ENCODE measurements around the gene ASNS.
"Not testable (repeated sequence)": the region's sequence is repeated elsewhere in the genome, so short reads cannot be mapped to it uniquely, and the experiment has no call there.

Gene ASNS, protein sequence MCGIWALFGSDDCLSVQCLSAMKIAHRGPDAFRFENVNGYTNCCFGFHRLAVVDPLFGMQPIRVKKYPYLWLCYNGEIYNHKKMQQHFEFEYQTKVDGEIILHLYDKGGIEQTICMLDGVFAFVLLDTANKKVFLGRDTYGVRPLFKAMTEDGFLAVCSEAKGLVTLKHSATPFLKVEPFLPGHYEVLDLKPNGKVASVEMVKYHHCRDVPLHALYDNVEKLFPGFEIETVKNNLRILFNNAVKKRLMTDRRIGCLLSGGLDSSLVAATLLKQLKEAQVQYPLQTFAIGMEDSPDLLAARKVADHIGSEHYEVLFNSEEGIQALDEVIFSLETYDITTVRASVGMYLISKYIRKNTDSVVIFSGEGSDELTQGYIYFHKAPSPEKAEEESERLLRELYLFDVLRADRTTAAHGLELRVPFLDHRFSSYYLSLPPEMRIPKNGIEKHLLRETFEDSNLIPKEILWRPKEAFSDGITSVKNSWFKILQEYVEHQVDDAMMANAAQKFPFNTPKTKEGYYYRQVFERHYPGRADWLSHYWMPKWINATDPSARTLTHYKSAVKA

DNA sequence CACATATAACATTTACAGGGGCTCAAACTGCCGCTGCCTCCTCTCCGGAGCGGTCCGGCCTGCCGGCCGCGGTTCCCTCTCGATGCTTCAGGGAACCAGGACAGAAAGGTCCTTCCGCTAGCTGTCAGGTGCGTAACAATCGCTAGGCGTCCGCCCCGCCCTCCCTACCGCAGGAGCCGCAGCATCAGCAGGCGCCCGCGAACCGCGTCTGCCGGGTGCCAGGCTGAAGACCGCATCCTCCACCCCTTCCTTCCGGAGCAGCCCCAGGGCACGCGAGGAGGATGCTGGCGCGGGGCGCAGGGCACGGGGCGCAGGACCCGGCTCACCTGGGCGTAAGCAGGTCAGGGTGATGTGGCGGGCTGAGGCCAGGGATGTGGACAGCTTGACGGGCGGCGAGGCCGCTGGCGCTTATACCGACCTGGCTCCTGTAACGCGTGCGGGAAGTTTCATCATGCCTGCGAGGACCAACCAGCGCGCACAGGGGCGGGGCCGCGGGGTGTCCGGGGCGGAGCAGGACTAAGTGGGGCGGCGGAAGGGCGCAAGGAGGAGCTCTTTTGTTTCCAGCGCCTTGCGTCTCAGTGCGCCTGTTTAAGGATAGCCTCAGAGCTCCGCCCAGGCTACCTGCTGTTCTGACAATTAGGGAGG lies at the start of gene ASNS:
Gene ASNS, minus strand, starts transcription at position 384 of the 645 bp plus-strand sequence. CDS start 3,252 bp downstream, outside the sequence.
- peak; percentile 93 for DNase-seq

DNA sequence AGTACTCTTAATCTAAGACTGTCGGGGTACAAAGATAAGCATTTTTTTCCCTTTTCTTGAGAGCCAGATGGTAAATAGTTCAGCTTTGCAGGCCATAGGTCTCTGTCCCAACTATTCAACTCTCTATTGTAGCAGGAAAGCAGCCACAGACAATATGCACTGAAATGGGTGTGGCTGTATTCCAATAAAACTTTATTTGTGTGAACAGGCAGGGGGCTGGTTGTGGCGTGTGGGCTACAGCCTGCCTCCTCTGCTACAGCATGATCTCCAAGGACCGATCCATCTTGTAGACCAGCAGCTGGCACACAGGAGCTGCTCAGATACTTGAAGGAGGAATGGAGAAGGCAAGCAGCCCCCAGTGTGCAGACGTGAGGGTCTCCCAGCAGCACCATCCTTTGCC lies 49.0 kb upstream of the ASNS start:
- DNase-seq: not testable (repeated sequence)

DNA sequence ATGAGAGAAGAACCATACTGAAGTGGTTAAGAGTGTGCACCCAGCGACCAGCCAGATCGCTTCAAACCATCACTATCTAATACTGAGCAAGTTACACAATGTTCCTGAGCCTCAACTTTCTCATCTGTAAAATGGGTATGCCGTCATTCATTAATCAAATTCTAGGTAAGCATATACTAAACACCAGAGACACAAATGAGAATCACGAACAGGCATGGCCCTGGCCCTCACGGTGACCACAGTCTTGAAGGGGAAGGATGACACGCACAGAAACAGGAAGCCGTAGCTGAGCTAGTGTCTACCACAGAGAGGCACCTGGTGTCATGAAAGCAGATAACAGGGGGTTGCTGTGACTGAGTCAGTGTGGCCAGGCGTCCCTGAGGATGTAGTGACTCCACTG lies 43.1 kb upstream of the ASNS start:
- not testable (repeated sequence) for DNase-seq

DNA sequence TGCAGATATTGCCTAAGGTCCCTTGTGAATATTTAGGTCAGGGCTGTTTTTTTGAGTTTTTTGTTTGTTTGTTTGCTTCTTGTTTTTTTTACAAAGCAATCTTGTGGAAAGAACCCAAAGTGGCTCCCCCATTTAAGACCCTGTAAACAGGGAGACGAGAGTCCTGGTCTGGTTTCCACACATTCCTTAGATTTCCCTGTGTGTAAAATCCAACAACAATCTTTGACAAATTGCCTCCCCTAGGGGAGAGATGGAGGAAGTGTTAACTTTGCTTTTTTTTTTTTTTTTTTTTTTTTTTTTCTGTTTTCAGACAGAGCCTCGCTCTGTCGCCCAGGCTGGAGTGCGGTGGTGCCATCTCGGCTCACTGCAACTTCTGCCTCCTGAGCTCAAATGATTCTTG lies 40.1 kb upstream of the ASNS start:
- DNase-seq: not testable (repeated sequence)

DNA sequence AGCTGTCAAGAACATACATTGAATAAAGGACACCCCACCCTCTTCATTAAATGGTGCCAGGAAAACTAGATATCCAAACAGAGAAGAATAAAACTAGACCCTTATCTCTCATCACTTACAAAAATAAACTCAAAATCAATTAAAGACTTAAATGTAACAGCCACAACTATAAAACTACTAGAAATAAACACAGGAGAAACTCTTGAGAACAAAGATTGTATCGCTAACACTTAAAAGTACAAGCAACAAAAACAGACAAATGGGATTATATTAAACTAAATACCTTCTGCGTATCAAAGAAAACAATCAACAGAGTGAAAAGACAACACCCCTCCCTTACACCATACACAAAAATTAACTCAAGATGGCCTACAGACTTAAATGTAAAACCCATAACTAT lies 24.7 kb upstream of the ASNS start:
- DNase-seq: not testable (repeated sequence)

DNA sequence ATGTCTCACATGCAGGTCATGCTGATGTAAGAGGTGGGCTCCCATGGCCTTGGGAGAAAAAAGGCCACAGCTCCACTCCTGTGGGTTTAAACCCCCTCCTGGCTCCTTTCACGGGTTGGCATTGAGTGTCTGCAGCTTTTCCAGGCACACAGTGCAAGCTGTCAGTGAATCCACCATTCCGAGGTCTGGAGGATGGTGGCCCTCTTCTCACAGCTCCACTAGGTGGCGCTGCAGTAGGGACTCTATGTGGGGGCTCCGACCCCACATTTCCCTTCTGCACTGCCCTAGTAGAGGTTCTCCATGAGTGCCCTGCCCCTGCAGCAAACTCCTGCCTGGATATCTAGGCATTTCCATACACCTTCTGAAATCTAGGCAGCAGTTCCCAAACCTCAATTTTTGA lies 19.5 kb upstream of the ASNS start:
- not testable (repeated sequence) for DNase-seq

DNA sequence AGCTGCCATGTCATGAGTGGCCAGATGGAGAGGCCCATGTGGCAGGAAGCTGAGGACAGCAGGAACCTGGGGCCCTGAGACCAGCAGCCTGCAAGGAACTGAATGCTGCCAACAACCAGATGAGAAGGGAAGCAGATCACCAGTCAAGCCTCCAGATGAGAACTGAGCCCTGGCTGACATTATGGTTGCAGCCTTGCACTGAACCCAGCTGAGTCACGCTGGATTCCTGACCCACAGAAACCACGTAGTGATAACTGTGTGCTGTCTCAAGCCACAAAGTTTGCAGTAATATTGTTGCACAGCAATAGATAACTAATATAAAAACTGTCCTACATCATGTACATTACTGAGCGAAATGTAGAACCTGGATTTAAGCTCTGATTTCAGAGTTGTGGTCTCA lies 7.3 kb upstream of the ASNS start:
- DNase-seq: not testable (repeated sequence)

DNA sequence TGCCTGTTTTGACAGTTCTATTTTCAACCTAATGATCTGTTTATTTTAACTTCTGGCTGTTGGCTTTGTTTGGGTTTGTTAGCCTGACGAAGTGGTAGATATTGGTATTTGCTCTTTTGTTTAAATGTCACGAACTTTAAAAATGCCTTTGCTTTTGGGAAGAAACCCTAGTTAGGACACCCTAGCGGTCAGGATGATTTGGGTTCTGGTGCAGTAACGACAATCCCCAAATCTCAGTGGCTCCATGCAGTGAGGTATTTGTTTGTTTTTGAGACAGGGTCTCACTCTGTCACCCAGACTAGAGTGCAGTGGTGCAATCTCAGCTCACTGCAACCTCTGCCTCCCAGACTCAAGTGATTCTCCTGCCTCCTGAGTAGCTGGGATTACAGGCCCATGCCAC lies 2.7 kb upstream of the ASNS start:
- DNase-seq: not testable (repeated sequence)

DNA sequence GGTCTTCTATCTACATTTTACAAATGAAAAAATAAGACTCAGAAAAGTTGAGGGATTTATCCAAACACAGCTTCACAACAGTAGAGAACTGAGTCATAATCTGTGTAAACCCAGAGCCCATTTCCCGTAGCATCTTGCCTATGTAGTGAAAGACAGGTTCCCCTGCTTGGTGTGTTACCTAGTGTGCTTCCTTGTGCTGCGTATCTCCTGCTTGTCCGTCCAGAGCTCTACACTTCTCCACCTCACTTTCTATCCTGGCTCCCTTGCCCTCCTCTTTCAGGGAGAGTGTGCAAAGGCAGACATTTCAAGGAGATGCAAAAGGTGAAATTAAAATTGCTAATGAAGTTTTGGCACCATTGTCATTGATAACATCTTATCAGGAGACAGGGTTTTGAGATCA lies 1.4 kb upstream of the ASNS start:
- DNase-seq: no peak

DNA sequence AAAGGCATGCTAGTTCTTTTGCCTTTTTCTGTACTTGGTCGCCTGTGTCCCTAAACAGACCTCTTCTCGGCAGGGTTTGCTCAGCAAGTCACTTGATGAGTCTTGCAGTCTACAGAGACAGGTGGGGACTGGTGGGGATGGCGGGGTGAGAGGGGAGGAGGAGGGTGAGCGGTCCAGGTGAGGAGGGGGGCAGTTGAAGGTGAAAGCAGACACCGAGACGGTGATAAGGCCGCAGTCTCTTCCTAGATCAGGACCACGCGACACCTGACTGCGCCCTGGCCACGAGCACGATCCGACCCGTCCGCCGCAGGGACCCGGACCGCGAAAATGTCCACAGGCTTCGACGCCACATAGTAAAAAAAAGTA lies 566 bp downstream of the ASNS start:
- DNase-seq: no peak

DNA sequence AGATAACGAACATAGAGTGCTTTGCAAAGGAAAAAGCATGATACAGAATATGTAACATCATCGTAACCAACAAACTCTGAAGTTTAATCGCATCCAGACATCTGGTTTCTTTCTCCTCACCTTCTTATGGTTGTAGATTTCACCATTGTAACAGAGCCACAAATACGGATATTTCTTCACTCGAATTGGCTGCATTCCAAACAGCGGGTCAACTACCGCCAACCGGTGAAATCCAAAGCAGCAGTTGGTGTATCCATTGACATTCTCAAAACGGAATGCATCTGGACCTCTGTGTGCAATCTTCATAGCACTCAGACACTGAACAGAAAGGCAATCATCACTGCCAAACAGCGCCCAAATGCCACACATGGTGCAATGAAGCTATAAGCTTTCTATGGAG lies 3.4 kb downstream of the ASNS start:
- DNase-seq: peak; percentile 58

DNA sequence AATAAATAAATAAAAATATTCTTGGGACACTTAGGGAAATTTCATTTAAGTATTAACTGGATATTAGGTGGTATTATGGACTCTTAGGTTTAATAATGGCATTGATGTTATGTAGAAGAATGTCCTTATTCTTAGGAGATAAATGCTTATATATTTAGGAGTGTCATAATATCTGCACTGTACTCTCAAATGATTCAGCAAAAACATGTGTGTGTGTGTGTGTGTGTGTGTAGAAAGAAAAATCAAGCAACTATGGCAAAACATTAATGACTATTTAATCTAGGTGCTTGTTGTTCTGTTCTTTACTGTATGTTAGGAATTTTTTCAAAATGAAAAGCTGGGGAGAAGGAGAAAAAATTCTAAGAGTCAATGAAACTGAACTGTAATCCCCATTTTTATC lies 3.9 kb downstream of the ASNS start:
- DNase-seq: no peak

DNA sequence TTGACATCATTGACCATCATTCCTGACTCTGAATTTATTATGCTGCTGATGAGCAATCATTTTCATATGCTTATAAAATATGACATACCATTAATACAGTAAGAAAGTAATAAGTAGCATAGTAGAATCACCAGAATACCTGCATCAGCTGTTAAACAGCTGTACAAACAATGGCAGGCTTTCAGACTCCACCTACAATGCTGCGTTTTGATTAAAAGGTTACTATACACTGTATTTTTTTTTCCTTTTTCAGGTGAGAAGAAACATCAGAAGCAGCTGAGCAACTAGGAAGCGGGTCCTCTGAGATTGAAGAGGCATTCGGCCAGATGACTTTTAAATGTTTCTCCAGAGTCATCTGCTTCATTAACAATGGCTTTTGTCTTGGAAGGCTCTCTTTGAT lies 7.1 kb downstream of the ASNS start:
- no peak for DNase-seq

DNA sequence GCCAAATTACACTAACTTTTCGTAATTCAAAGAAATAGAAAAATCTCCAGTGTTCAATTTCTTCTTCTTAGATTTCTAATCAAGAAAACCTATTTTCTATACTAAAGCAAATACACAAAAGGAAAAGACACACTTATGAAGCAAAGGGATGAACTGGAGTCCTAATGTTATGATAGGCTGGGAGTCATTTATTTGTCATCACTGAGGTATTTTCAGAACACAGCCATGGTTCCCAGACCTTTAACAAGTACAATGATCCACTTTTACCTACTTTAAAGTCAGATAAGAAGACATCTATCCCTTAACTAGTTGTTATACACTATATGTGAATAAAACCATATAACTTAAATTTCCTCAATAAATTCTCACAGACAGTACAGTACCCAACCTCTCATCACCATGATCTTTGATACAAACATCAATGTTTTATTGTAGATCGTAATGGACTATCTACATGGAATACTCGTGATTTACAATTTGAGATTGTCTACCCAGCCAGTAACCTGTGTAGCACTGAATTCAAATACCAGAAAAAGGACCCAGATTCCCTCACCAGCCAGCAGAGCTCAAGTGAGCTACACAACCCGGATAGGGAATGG lies 12.5 kb downstream of the ASNS start:
- DNase-seq: no peak

DNA sequence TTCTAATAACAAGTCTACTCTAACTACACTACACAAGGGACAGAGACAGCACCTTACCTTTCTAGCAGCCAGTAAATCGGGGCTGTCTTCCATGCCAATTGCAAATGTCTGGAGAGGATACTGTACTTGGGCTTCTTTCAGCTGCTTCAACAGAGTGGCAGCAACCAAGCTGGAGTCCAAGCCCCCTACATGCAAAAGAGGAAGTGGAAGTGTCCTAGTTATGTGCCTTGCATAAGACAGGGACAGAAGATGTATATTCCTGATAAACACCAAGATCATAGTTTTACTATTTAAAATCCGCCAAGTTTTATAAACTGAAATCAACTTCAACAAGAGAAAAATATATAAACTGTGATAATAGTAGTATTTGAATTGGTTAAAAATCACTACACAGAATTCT lies 14.0 kb downstream of the ASNS start:
- DNase-seq: no peak

DNA sequence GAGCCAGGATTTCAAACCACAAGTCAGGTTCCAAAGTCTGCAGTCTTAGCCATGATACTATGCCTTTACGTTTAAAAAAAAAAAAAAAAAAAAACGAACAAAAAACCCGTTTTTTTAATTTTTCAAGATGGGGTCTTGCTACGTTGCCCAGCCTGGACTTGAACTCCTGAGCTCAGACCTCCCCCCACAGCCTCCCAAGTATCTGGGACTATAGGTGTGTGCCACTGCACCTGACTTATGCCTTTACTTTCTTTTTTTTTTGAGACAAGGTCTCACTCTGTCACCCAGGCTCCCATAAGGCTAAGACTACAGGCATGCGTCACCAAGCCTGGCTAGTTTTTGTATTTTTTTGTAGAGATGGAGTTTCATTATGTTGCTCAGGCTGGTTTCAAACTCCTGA lies 14.7 kb downstream of the ASNS start:
- DNase-seq: no peak

DNA sequence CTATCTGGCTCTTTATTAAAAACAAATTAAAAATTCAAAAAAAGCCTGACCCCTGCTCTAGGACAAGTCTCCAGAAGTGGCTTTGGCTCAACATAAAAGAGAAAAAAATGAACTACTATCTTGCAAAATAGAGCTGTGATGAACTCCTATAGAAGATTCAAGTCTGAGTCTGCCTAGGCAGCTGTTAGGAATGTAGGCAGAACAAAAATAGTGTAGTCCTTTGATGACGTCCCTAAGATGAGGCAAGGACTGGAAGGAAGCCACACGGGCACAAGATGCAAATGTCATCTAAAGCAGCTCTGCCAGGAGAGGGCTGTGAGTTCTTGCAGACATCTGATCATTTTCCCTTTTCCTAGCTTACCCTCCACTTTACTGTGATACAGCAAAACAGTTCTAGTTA lies 20.5 kb downstream of the ASNS start:
- peak; percentile 4 for DNase-seq

DNA sequence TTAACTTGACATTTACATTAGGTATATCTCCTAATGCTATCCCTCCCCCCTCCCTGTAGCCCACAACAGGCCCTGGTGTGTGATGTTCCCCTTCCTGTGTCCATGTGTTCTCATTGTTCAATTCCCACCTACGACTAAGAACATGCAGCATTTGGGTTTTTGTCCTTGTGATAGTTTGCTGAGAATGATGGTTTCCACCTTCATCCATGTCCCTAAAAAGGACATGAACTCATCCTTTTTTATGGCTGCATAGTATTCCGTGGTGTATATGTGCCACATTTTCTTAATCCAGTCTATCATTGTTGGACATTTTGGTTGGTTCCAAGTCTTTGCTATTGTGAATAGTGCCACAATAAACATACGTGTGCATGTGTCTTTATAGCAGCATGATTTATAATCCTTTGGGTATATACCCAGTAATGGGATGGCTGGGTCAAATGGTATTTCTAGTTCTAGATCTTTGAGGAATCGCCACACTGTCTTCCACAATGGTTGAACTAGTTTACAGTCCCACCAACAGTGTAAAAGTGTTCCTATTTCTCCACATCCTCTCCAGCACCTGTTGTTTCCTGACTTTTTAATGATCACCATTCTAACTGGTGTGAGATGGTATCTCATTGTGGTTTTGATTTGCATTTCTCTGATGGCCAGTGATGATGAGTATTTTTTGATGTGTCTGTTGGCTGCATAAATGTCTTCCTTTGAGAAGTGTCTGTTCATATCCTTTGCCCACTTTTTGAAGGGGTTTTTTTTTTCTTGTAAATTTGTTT lies 21.8 kb downstream of the ASNS start:
- not testable (repeated sequence) for DNase-seq

DNA sequence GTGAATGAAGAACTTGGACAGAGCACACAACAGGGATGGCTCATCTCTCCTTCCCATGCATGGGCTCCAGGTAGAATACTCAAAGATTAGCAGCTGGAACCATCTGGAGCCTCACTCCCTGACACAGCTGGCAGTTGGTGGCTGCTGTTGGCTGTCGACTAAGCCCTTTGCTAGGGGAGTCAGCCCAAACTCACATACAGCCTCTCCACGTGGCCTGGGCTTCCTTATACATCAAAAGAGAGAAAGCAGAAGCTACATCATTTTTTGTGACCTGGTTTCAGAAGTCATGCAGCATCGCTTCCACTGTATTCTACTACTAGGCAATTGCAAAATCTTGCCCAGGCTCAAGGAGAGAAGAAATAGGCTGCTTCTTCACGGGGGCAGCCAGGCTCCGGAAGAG lies 24.4 kb downstream of the ASNS start:
- no peak for DNase-seq

DNA sequence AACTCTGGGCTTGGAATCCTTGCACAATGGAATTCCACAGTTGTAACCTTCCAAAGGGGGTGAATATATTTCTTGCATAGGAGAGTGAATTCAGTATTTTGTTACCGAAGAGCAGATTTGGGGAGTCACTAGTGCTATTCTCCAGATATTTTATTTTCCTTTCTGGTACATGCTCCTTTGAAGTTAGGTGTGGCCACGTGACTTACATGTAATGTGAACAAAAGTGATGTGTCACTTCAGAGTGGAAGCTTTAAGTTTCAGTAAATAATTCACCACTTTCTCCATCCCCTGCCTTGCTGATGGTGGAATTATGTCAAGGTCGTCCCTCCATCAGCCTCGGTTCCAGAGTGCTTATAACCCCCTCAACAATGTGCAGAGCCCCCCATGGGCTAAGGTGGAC lies 25.3 kb downstream of the ASNS start:
- DNase-seq: no peak

DNA sequence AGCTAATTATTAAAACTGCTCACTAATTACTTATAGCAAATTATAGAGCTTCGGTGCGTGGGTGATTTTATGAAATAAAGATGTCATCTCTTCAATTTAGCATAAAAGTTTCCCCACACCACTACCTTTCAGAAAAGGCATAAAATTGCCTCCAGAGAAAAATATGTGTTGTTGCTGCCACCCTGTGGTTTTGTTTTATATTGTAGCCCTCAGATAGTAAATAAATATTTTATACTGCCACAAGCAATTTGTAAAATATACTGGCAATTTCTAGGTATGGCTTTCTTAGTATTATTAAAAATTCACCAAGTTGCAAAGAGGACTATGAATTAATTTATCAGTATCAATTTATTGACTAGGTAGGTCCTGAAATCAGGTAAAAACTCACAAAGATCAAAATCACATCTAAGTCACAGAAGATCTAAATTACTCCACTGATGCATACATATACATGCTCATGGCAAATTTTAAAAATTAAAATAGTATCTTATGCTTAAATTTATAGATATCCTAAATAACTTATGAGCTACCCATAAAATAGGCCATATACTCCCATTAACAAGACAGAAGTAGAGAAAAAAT lies 26.5 kb downstream of the ASNS start:
- DNase-seq: no peak

DNA sequence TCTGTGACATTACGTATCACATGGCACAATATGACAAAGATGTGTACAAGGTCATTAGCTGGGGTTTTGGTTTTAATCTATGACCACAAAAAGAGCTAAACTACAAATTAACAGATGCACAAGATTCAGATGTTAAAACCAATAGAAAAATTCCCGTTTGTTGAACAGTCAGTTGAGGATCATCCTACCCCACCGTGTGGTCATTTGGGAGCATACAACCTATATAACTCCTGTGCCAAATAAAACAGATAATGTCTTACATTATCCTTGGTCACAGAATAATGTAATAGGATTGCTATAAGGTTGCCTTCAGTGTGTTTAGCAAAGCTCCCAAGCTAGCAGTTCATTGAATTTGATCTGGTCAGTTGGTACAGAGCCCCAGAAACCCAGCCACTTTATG lies 28.2 kb downstream of the ASNS start:
- DNase-seq: no peak
